ENCODE data around the gene BICDL2.

The BICDL2 gene

DNA sequence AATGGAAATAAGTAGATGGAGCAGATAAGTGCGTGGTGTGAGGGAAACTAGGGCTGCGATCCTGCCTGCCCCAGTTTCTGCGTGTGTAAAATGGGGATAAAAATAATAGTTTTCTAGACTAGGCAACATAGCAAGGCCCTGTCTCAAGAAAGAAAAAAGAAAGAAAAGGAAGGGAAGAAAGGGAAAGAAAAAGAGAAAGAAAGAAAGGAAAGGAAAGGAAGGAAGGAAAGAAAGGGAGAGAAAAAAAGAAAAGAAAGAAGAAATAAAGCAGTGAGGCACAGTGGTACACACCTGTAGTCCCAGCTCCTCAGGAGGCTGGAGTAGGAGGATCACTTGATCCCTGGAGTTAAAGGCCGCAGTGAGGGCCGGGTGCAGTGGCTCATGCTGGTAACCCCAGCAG is 54.3 kb downstream of the BICDL2 start:
- H4K20me1 ChIP-seq (ENCODE audit: insufficient read depth, low read length, poor library complexity, severe bottlenecking): no peaks in the 10 kb centered on the region
- H3K9ac ChIP-seq (ENCODE audit: low read depth, low read length, poor library complexity, severe bottlenecking): no peak overlapping the region
- H3K36me3 ChIP-seq (ENCODE audit: insufficient read depth, low read length): no peaks in the 10 kb centered on the region
- H2AFZ ChIP-seq (ENCODE audit: low read length): no peak overlapping the region
- H3K27me3 ChIP-seq (ENCODE audit: insufficient read depth, low read length, poor library complexity, severe bottlenecking): no peaks in the 10 kb centered on the region
- H3K9me3 ChIP-seq (ENCODE audit: insufficient read depth, low read depth, low read length): no peaks in the 10 kb centered on the region
- no peak for TF ChIP-seq EZH2phosphoT487 (IDR thresholded peaks at IDR 0.05; ENCODE audit: borderline replicate concordance)
- TF ChIP-seq, protein P1, sequence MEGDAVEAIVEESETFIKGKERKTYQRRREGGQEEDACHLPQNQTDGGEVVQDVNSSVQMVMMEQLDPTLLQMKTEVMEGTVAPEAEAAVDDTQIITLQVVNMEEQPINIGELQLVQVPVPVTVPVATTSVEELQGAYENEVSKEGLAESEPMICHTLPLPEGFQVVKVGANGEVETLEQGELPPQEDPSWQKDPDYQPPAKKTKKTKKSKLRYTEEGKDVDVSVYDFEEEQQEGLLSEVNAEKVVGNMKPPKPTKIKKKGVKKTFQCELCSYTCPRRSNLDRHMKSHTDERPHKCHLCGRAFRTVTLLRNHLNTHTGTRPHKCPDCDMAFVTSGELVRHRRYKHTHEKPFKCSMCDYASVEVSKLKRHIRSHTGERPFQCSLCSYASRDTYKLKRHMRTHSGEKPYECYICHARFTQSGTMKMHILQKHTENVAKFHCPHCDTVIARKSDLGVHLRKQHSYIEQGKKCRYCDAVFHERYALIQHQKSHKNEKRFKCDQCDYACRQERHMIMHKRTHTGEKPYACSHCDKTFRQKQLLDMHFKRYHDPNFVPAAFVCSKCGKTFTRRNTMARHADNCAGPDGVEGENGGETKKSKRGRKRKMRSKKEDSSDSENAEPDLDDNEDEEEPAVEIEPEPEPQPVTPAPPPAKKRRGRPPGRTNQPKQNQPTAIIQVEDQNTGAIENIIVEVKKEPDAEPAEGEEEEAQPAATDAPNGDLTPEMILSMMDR (conservative IDR thresholded peaks at IDR 0.05; ENCODE audit: low read length): no peak
- peaks cover 24% of the 10 kb centered on the region for H3K79me2 ChIP-seq (ENCODE audit: insufficient read depth, low read length)
- H3K4me2 ChIP-seq (ENCODE audit: low read depth, low read length, poor library complexity, severe bottlenecking): no peak overlapping the region
- no peaks in the 10 kb centered on the region for H3F3A ChIP-seq (ENCODE audit: low read depth)
- no peaks in the 10 kb centered on the region for H3K4me1 ChIP-seq (ENCODE audit: insufficient read depth, low read length, poor library complexity, severe bottlenecking)
- no peaks in the 10 kb centered on the region for H3K9me2 ChIP-seq (replicated peaks; ENCODE audit: low read depth, low read length)
- H3K4me3 ChIP-seq (ENCODE audit: low read length, poor library complexity, severe bottlenecking): no peak overlapping the region

DNA sequence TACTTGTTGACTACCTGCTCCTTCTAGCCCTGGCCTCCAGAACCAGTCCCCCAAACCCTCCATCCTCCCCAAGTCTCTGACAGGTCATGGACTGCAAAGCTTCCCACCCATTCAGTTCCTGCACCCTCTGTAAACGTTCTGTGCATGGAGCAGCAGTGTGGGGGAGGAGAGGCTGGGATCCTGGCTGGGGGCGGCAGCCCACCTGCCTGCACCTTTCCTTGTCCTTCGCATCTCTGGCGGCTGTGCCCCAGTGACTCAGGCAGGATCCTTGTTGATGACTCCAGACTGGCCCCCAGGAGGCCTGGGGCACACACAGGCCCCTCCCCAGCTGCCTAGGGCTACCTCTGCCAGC is 54.9 kb downstream of the BICDL2 start:
- H3K9me3 ChIP-seq (ENCODE audit: insufficient read depth, low read depth, low read length): no peaks in the 10 kb centered on the region
- no peak overlapping the region for H3K4me3 ChIP-seq (ENCODE audit: low read length, poor library complexity, severe bottlenecking)
- H3K27me3 ChIP-seq (ENCODE audit: insufficient read depth, low read length, poor library complexity, severe bottlenecking): no peaks in the 10 kb centered on the region
- peaks cover 29% of the 10 kb centered on the region for H3K79me2 ChIP-seq (ENCODE audit: insufficient read depth, low read length)
- peak overlapping the region; percentile 67 for H3K4me2 ChIP-seq (ENCODE audit: low read depth, low read length, poor library complexity, severe bottlenecking)
- no peak overlapping the region for H2AFZ ChIP-seq (ENCODE audit: low read length)
- TF ChIP-seq EZH2phosphoT487 (IDR thresholded peaks at IDR 0.05; ENCODE audit: borderline replicate concordance): no peak
- TF ChIP-seq, protein P1 (conservative IDR thresholded peaks at IDR 0.05; ENCODE audit: low read length): no peak
- no peaks in the 10 kb centered on the region for H3F3A ChIP-seq (ENCODE audit: low read depth)
- no peaks in the 10 kb centered on the region for H3K9me2 ChIP-seq (replicated peaks; ENCODE audit: low read depth, low read length)
- H4K20me1 ChIP-seq (ENCODE audit: insufficient read depth, low read length, poor library complexity, severe bottlenecking): no peaks in the 10 kb centered on the region
- H3K9ac ChIP-seq (ENCODE audit: low read depth, low read length, poor library complexity, severe bottlenecking): no peak overlapping the region
- no peaks in the 10 kb centered on the region for H3K36me3 ChIP-seq (ENCODE audit: insufficient read depth, low read length)
- H3K4me1 ChIP-seq (ENCODE audit: insufficient read depth, low read length, poor library complexity, severe bottlenecking): no peaks in the 10 kb centered on the region

DNA sequence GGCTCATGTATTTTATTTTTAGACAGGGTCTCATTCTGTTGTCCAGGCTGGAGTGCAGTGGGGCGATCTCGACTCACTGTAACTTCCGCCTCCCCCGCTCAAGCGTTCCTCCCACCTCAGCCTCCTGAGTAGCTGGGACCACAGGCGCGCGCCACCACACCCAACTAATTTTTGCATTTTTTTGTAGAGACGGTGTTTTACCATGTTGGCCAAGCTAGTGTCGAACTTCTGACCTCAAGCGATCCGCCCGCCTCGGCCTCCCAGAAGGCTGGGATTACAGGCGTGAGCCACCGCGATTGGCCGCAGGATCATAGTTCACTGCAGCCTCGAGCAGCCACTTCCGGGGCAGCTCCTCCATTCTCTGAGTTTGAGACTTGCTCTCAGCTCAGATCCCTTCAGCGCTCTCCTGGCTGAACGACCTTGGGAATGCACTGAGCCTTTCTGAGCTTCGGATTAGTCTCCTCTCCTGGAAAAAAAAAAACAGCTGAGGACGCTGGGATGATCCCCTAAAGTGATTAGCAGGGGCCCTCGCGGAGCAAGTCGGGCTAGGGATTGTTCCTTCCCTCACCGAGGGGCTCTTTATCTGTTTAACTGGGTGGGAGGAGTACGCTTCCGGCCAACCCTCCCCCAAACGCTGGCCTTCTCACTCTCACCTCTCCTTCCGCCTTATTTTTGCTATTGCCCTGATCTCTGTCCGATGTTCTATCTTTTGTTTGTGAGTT is 55.4 kb downstream of the BICDL2 start:
- Histone ChIP-seq H3K9me3 (ENCODE audit: insufficient read depth, low read depth, low read length) (no peaks in the 10 kb centered on the region), H3K4me1 (ENCODE audit: insufficient read depth, low read length, poor library complexity, severe bottlenecking) (no peaks in the 10 kb centered on the region), H3K79me2 (ENCODE audit: insufficient read depth, low read length) (peaks cover 30% of the 10 kb centered on the region), H4K20me1 (ENCODE audit: insufficient read depth, low read length, poor library complexity, severe bottlenecking) (no peaks in the 10 kb centered on the region), H3K36me3 (ENCODE audit: insufficient read depth, low read length) (no peaks in the 10 kb centered on the region), H2AFZ (ENCODE audit: low read length) (no peak overlapping the region), H3K27me3 (ENCODE audit: insufficient read depth, low read length, poor library complexity, severe bottlenecking) (no peaks in the 10 kb centered on the region), H3F3A (ENCODE audit: low read depth) (no peaks in the 10 kb centered on the region), H3K4me3 (ENCODE audit: low read length, poor library complexity, severe bottlenecking) (peak overlapping the region; percentile 87), H3K4me2 (ENCODE audit: low read depth, low read length, poor library complexity, severe bottlenecking) (peak overlapping the region; percentile 67), H3K9ac (ENCODE audit: low read depth, low read length, poor library complexity, severe bottlenecking) (peak overlapping the region; percentile 88), H3K9me2 (replicated peaks; ENCODE audit: low read depth, low read length) (no peaks in the 10 kb centered on the region)
- TF ChIP-seq, protein P1 (conservative IDR thresholded peaks at IDR 0.05; ENCODE audit: low read length): no peak
- TF ChIP-seq EZH2phosphoT487 (IDR thresholded peaks at IDR 0.05; ENCODE audit: borderline replicate concordance): no peak

Data from Loucy (cell line).